Sigmoid colon (tissue), 4 donors: ENCODE measurements around the gene DCTN1.

Experiments
- EP300 ChIP-seq, 4 donors: sonication (generic); formaldehyde crosslinking; IDR thresholded peaks; one replicate each; pipeline ENCODE4 v1.6.1; 2017; ENCODE audit warnings: antibody characterized with exemption in 4 of 4
- POLR2A ChIP-seq, 2 donors: fragments of 450-650 bp; IDR thresholded peaks; one replicate each; pipeline ENCODE4 v1.6.1; 2016; ENCODE audit warnings: antibody characterized with exemption in 2 of 2, mild to moderate bottlenecking in 2 of 2, moderate library complexity in 2 of 2
- POLR2AphosphoS5 ChIP-seq, 4 donors: sonication (generic); formaldehyde crosslinking; IDR thresholded peaks; one replicate each; pipeline ENCODE4 v1.6.1; 2017; ENCODE audit warnings: antibody characterized with exemption in 4 of 4
- TF ChIP-seq, protein P1 (sequence below), 4 experiments: fragments of 450-650 bp in 3 of 4; fragments of 200-600 bp in 1 of 4; IDR thresholded peaks; one replicate each; pipeline ENCODE4 v1.5.1; 2016 to 2019; ENCODE audit warnings: antibody characterized with exemption in 4 of 4, mild to moderate bottlenecking in 3 of 4, moderate library complexity in 2 of 4

DNA sequence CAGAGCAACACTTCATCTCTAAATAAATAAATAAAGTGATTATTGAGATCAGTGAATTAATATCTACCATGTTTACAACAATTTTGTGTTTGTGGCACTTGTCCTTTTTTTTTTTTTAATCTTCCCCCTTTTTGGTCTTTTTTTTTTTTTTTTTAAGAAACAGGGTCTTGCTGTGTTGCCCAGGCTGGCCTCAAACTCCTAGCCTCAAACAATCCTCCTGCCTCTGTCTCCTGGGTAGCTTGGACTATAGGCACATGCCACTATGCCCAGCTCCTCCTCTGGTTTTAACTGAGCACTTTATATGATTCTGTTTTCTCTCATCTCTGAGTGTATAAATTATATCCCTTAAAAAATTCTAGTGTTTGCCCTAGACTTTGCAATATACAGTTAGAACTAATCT, 67.2 kb downstream of the DCTN1 start:
- no peak for TF ChIP-seq POLR2A (IDR thresholded peaks at IDR 0.05)
- TF ChIP-seq, protein P1, sequence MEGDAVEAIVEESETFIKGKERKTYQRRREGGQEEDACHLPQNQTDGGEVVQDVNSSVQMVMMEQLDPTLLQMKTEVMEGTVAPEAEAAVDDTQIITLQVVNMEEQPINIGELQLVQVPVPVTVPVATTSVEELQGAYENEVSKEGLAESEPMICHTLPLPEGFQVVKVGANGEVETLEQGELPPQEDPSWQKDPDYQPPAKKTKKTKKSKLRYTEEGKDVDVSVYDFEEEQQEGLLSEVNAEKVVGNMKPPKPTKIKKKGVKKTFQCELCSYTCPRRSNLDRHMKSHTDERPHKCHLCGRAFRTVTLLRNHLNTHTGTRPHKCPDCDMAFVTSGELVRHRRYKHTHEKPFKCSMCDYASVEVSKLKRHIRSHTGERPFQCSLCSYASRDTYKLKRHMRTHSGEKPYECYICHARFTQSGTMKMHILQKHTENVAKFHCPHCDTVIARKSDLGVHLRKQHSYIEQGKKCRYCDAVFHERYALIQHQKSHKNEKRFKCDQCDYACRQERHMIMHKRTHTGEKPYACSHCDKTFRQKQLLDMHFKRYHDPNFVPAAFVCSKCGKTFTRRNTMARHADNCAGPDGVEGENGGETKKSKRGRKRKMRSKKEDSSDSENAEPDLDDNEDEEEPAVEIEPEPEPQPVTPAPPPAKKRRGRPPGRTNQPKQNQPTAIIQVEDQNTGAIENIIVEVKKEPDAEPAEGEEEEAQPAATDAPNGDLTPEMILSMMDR (IDR thresholded peaks at IDR 0.05) = no peak
- no peak for TF ChIP-seq POLR2AphosphoS5 (IDR thresholded peaks at IDR 0.05)
- TF ChIP-seq EP300 (IDR thresholded peaks at IDR 0.05) = no peak
